Stimulated activated CD4-positive, alpha-beta T cell treated with anti-CD3 and anti-CD28 coated beads, Interleukin-15, amount 100 ng/mL, for 1 hour (primary cell): Measurements from ENCODE around the gene LSM12.
"Not testable (repeated sequence)": the region's sequence is repeated elsewhere in the genome, so short reads cannot be mapped to it uniquely, and the experiment has no call there.

Source experiments
- DNase-seq, 2 donors: peaks; one replicate each; pipeline ENCODE4 v3.0.0-alpha.2; 2020; ENCODE audit warnings: low read depth in 1 of 2, low spot score in 1 of 2

The LSM12 gene

GRCh38 chr17:44076716-44077594 is 10.5 kb upstream of the LSM12 start:
- no peak for DNase-seq

GRCh38 chr17:44075598-44076293 is 9.3 kb upstream of the LSM12 start:
- no peak for DNase-seq

- DNase-seq = no peak
Observed at GRCh38 chr17:44074911-44075285, 8.4 kb upstream of the LSM12 start.

GRCh38 chr17:44074231-44074910 is 7.9 kb upstream of the LSM12 start:
- DNase-seq = no peak

GRCh38 chr17:44071772-44072171 is 5.3 kb upstream of the LSM12 start:
- no peak for DNase-seq

GRCh38 chr17:44071198-44071520 is 4.7 kb upstream of the LSM12 start:
- peak in 1 of 2 donors; percentile 53 for DNase-seq

- peak; percentile 43 to 70 for DNase-seq
Observed at GRCh38 chr17:44070455-44071197, 4.2 kb upstream of the LSM12 start, which contains the start of gene G6PC3. Gene G6PC3 (plus strand): TSS chr17:44070735. CDS start chr17:44070966, 231 bp downstream.

GRCh38 chr17:44069974-44070454 is 3.5 kb upstream of the LSM12 start:
- DNase-seq = no peak

GRCh38 chr17:44067545-44067940 is 1.1 kb upstream of the LSM12 start:
- no peak for DNase-seq

- no peak for DNase-seq
Observed at GRCh38 chr17:44065668-44066203, 735 bp downstream of the LSM12 start.

GRCh38 chr17:44063704-44064639 is 2.5 kb downstream of the LSM12 start:
- no peak for DNase-seq

GRCh38 chr17:44062871-44063270 is 3.6 kb downstream of the LSM12 start:
- DNase-seq = no peak

GRCh38 chr17:44061446-44061845 is 5.0 kb downstream of the LSM12 start:
- DNase-seq = no peak

GRCh38 chr17:44059101-44059892 is 7.2 kb downstream of the LSM12 start:
- no peak for DNase-seq

- no peak for DNase-seq
Observed at GRCh38 chr17:44053125-44053872, 13.2 kb downstream of the LSM12 start.

GRCh38 chr17:44049294-44050060 is 17.0 kb downstream of the LSM12 start:
- no peak for DNase-seq

GRCh38 chr17:44046893-44047292 is 19.6 kb downstream of the LSM12 start:
- DNase-seq = not testable (repeated sequence)
